WERI-Rb-1 (cell line): ENCODE measurements around the gene PALM.

ENCODE experiments used
- DNase-seq: peaks from one replicate; pipeline ENCODE4 v3.0.0-alpha.2; 2020
- H3K27ac ChIP-seq: fragments of 250-450 bp; sonication (Bioruptor Pico); 2 replicates; pipeline ENCODE4 v1.5.1; 2020; ENCODE audit warnings: mild to moderate bottlenecking, moderate library complexity
- H3K27me3 ChIP-seq: fragments of 250-450 bp; sonication (Bioruptor Pico); 2 replicates; pipeline ENCODE4 v1.5.1; 2021; ENCODE audit warnings: mild to moderate bottlenecking, low read depth, moderate library complexity; ENCODE audit not compliant: insufficient read depth, severe bottlenecking
- H3K36me3 ChIP-seq: fragments of 250-450 bp; sonication (Bioruptor Pico); 2 replicates; pipeline ENCODE4 v1.5.1; 2020; ENCODE audit warnings: mild to moderate bottlenecking, moderate library complexity
- H3K4me3 ChIP-seq: 2 replicates; pipeline ENCODE4 v1.5.1; 2011; ENCODE audit warnings: low read depth, mild to moderate bottlenecking, control low read depth, low read length
- H3K9me3 ChIP-seq: fragments of 250-450 bp; sonication (Bioruptor Pico); 2 replicates; pipeline ENCODE4 v1.5.1; 2021; ENCODE audit warnings: mild to moderate bottlenecking, moderate library complexity; ENCODE audit not compliant: severe bottlenecking
- TF ChIP-seq, protein P1 (sequence below): IDR thresholded peaks from 2 replicates; pipeline ENCODE4 v1.5.1; 2011; ENCODE audit warnings: low read depth, mild to moderate bottlenecking, control low read depth, inconsistent platforms, low read length

PALM gene

DNA sequence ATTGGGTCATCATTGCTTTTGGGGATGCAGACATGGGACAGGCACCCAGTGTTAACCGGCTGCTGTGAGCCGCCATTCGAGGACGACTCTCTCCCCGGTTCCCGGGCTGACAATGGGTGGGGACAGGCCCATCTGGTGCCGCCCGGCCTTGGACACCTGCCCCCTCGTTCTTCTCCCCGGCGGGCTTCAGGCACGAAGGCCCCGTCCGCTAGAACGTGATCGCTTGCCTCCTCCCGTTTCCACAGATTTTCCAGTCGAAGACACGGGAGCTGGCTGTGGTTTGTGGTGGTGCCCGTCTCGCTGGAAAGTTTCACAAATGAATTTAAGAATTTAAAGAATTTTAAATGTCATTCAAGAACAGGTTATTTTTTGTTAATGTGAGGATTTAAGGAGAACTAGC is 2.0 kb downstream of the PALM start:
- Histone ChIP-seq H3K4me3 (peak overlapping the region; percentile 85), H3K27ac (peak overlapping the region; percentile 89), H3K36me3 (peaks cover 10% of the 10 kb centered on the region), H3K9me3 (no peaks in the 10 kb centered on the region), H3K27me3 (no peaks in the 10 kb centered on the region)
- peak; percentile 46 for DNase-seq
- TF ChIP-seq, protein P1, sequence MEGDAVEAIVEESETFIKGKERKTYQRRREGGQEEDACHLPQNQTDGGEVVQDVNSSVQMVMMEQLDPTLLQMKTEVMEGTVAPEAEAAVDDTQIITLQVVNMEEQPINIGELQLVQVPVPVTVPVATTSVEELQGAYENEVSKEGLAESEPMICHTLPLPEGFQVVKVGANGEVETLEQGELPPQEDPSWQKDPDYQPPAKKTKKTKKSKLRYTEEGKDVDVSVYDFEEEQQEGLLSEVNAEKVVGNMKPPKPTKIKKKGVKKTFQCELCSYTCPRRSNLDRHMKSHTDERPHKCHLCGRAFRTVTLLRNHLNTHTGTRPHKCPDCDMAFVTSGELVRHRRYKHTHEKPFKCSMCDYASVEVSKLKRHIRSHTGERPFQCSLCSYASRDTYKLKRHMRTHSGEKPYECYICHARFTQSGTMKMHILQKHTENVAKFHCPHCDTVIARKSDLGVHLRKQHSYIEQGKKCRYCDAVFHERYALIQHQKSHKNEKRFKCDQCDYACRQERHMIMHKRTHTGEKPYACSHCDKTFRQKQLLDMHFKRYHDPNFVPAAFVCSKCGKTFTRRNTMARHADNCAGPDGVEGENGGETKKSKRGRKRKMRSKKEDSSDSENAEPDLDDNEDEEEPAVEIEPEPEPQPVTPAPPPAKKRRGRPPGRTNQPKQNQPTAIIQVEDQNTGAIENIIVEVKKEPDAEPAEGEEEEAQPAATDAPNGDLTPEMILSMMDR: no peak

DNA sequence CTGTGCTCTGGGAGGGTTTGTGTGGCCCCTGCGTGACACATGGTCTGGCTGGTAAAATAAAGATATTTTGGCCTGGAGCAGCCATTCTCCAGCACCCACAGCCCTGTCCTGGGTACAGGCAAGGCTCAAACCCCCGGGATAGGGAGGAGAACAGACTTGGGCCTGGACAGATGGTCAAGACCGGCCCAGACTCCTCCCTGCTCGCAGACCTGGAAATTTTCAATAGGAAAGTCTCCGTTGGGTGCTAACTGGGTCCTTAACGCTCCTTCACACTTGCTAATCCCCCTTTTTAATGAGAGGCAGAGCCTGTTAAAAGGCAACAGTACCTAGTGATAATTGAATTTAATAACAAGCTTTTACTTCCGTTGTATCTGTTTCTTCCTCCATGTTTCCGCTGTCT is 2.5 kb downstream of the PALM start:
- H3K4me3 ChIP-seq: peak overlapping the region; percentile 85
- H3K36me3 ChIP-seq: peaks cover 10% of the 10 kb centered on the region
- TF ChIP-seq, protein P1: no peak
- no peaks in the 10 kb centered on the region for H3K9me3 ChIP-seq
- no peaks in the 10 kb centered on the region for H3K27me3 ChIP-seq
- peak overlapping the region; percentile 89 for H3K27ac ChIP-seq
- DNase-seq: peak; percentile 63

DNA sequence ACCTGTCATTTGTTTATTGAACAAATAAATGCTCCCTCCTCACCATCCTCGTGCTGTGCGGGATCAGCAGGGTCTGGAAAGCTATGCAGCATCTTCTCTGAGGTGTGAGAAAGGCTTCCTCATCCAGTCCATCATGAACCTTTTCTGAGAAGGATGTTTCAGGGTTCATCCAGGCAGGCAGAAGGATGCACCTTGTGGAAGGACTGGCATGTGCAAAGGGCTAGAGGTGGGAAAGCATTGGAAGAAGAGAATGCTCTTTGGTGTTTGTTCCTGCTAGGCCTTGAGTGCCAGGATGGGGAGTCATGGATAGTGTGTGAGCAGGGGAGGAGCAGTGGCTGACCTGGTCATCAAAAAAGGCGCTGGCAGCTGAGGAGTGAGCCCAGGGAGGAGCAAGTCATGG is 6.6 kb downstream of the PALM start:
- TF ChIP-seq, protein P1: no peak

DNA sequence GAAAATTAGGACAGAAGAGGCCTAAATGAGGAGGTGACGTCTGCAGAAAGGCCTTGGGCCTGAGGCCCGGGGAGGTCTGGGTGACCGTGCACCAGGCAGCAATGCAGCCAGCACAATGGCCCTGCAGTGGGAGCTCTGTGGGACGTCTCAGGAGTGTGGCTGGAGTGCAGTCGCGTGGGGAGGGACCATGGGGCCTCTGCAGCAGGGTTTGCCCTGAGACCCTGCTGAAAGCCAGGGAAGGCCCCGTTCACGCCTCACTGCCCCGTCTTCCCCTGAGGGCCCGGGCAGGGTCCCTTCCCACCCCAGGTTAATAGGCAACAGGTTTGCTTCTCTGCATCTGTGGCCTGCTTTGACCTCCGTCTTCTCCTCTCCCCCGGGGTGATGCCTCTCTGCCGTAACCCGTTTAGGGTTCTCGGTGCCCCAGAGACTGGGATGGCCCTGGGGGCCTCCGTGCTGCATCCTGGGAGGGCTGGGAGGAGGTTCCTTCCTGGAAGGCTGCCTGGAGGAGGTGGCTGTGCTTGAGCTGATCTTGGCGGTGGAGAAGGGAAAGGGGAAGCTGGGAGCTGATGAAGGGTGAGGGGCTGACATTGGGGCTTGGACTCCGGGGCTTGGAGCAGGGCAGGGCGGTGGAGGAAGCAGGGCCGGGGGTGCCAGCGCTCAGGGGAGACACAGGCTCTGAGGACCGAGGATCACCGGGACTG is 9.7 kb downstream of the PALM start:
- no peak overlapping the region for H3K4me3 ChIP-seq
- no peak overlapping the region for H3K27ac ChIP-seq
- H3K9me3 ChIP-seq: no peaks in the 10 kb centered on the region
- DNase-seq: no peak
- no peaks in the 10 kb centered on the region for H3K27me3 ChIP-seq
- H3K36me3 ChIP-seq: peaks cover 5% of the 10 kb centered on the region; the same call in 1 of the 2 replicates
- TF ChIP-seq, protein P1: no peak

More for the DNA sequence above, 6.6 kb downstream of the PALM start:
- H3K4me3 ChIP-seq: no peak overlapping the region
- H3K27ac ChIP-seq: no peak overlapping the region
- no peaks in the 10 kb centered on the region for H3K9me3 ChIP-seq
- H3K36me3 ChIP-seq: peaks cover 14% of the 10 kb centered on the region
- H3K27me3 ChIP-seq: no peaks in the 10 kb centered on the region
- DNase-seq: no peak

GRCh38 chr19:718991-719512 is 10.3 kb downstream of the PALM start:
- TF ChIP-seq, protein P1: no peak
- DNase-seq: no peak
- H3K36me3 ChIP-seq: peaks cover 5% of the 10 kb centered on the region; the same call in 1 of the 2 replicates
- no peaks in the 10 kb centered on the region for H3K9me3 ChIP-seq
- no peak overlapping the region for H3K4me3 ChIP-seq
- H3K27ac ChIP-seq: no peak overlapping the region
- H3K27me3 ChIP-seq: no peaks in the 10 kb centered on the region
